HFFc6 (cell line): ENCODE data around the gene RGCC. TPM values are rescaled to one million over a fixed set of nuclear protein-coding genes. Genes with fewer than 3 reads are reported as not detected.
A peak's percentile ranks its signal among the peaks of the same experiment; 100 is the strongest.

Source experiments
- DNase-seq: peaks from one replicate; pipeline ENCODE4 v3.0.0-alpha.2; 2018
- H3K27ac Mint-ChIP-seq: 2 replicates; pipeline ENCODE4 v1.8.0; 2020; ENCODE audit warnings: mild to moderate bottlenecking, mixed read lengths
- H3K27me3 Mint-ChIP-seq: 2 replicates; pipeline ENCODE4 v1.8.0; 2021; ENCODE audit warnings: mild to moderate bottlenecking, moderate library complexity, mixed read lengths; ENCODE audit not compliant: insufficient read depth
- H3K36me3 Mint-ChIP-seq: 2 replicates; pipeline ENCODE4 v1.8.0; 2021; ENCODE audit warnings: low read depth, mixed read lengths
- H3K4me1 Mint-ChIP-seq: 2 replicates; pipeline ENCODE4 v1.8.0; 2020; ENCODE audit warnings: low read depth, mixed read lengths
- H3K4me3 Mint-ChIP-seq: 2 replicates; pipeline ENCODE4 v1.8.0; 2020; ENCODE audit warnings: mild to moderate bottlenecking, moderate library complexity, mixed read lengths
- H3K9me3 Mint-ChIP-seq: 2 replicates; pipeline ENCODE4 v1.8.0; 2020; ENCODE audit warnings: mild to moderate bottlenecking, mixed read lengths
- total RNA-seq, 6 experiments: library from RNA; stranded (reverse); fragmentation: NEBNext Ultra II Directional; extraction: Animal tissue kit (Norgen Biotek cat#: 25700); gene quantifications; 2 replicates in 1 of 6; 3 replicates in 5 of 6; pipeline ENCODE4 v1.2.3, GENCODE V29; 2021
- TF ChIP-seq, protein P1 (sequence below): fragments of 200-600 bp; sonication (generic); IDR thresholded peaks from 2 replicates; pipeline ENCODE4 v1.5.0; 2021; ENCODE audit warnings: antibody characterized with exemption, mild to moderate bottlenecking

RGCC gene
- total RNA-seq, 6 experiments from 2014 or later: 0.43 TPM; not detected in 5

GRCh38 chr13:41491436-41491835 is 34.1 kb downstream of the RGCC start:
- DNase-seq: no peak
- Mint-ChIP-seq H3K4me3 (no peak overlapping the region), H3K27ac (no peak overlapping the region), H3K36me3 (no peaks in the 10 kb centered on the region; the same call in 1 of the 2 replicates), H3K4me1 (peaks cover 4% of the 10 kb centered on the region), H3K9me3 (no peaks in the 10 kb centered on the region; the same call in 1 of the 2 replicates), H3K27me3 (peaks cover 16% of the 10 kb centered on the region)
- TF ChIP-seq, protein P1, sequence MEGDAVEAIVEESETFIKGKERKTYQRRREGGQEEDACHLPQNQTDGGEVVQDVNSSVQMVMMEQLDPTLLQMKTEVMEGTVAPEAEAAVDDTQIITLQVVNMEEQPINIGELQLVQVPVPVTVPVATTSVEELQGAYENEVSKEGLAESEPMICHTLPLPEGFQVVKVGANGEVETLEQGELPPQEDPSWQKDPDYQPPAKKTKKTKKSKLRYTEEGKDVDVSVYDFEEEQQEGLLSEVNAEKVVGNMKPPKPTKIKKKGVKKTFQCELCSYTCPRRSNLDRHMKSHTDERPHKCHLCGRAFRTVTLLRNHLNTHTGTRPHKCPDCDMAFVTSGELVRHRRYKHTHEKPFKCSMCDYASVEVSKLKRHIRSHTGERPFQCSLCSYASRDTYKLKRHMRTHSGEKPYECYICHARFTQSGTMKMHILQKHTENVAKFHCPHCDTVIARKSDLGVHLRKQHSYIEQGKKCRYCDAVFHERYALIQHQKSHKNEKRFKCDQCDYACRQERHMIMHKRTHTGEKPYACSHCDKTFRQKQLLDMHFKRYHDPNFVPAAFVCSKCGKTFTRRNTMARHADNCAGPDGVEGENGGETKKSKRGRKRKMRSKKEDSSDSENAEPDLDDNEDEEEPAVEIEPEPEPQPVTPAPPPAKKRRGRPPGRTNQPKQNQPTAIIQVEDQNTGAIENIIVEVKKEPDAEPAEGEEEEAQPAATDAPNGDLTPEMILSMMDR: no peak

- Mint-ChIP-seq H3K9me3 (no peaks in the 10 kb centered on the region; the same call in 1 of the 2 replicates), H3K4me1 (peaks cover 10% of the 10 kb centered on the region), H3K4me3 (no peak overlapping the region), H3K27me3 (peaks cover 15% of the 10 kb centered on the region), H3K36me3 (no peaks in the 10 kb centered on the region), H3K27ac (no peak overlapping the region)
- TF ChIP-seq, protein P1: no peak
- DNase-seq: no peak
These were observed 35.3 kb downstream of the RGCC start for GRCh38 chr13:41492432-41493260.

DNA sequence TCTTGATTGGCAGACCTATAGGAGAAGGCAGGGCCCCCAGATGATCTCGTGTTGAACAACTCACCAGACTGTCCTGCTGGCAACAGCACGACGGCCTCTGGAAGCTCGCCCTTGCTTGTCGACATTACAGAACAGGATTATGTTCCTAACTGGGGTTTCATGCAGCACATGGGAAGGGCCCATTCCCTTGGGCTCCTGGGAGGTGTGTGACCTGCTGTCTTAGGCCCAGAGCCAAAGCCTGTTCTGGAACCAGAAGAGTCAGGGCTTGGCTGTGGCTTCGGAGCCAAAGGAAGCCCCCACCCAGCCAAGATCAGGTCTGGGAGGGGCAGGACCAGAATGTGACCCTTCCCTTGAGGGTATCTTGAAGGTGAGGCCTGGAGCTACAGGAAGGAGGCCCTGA is 36.9 kb downstream of the RGCC start:
- Mint-ChIP-seq H3K9me3 (no peaks in the 10 kb centered on the region; the same call in 1 of the 2 replicates), H3K4me1 (peaks cover 10% of the 10 kb centered on the region), H3K27ac (no peak overlapping the region), H3K36me3 (no peaks in the 10 kb centered on the region), H3K27me3 (peaks cover 11% of the 10 kb centered on the region), H3K4me3 (no peak overlapping the region)
- TF ChIP-seq, protein P1: no peak
- no peak for DNase-seq

GRCh38 chr13:41495044-41495443 is 37.7 kb downstream of the RGCC start:
- no peak for DNase-seq
- Mint-ChIP-seq H3K4me3 (no peak overlapping the region), H3K9me3 (no peaks in the 10 kb centered on the region; the same call in 1 of the 2 replicates), H3K27ac (no peak overlapping the region), H3K4me1 (peaks cover 10% of the 10 kb centered on the region), H3K27me3 (peaks cover 14% of the 10 kb centered on the region), H3K36me3 (no peaks in the 10 kb centered on the region)
- TF ChIP-seq, protein P1: no peak

DNA sequence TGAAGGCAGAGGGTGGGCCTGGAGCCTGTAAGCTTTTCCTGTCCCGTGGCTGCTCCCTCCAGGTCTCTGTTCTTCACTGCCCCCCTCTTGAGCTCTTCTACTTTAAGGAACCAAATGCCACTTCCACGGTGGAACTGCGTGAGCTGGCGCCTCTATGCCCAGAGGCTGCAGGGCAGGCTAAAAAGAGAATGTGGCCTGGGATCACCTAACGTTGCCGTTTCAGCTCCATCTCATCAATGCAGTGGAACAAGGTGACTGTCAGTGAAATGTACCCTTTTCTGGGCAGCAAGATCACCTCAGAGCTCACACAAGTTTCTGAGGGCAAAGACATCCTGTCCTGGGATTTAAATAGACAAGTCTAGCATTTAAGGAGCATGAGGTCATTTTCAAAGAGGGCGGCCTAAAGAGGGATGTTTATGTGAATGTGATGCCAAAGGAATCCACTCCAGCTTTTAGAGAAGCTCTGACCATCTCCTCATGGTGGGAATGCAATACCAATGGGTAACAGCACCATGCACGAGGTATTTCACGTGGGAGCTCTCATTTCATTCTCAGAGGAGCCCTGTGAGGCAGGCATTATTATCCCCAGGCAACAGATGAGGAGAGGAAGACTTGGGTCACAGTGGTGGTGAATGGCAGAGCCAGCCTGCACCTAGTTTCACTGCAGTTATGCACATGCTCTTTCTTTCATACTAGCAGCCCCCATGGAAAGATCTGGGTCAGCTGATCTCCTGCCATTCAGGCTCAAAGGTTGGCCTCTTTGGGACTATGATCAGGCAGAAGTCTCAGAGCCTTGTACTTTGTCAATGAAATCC is 39.3 kb downstream of the RGCC start:
- no peak overlapping the region; the same call in 1 of the 2 replicates for H3K27ac Mint-ChIP-seq
- H3K4me1 Mint-ChIP-seq: peaks cover 17% of the 10 kb centered on the region
- no peaks in the 10 kb centered on the region for H3K36me3 Mint-ChIP-seq
- no peaks in the 10 kb centered on the region for H3K9me3 Mint-ChIP-seq
- H3K4me3 Mint-ChIP-seq: no peak overlapping the region
- DNase-seq: peak; percentile 66
- peaks cover 18% of the 10 kb centered on the region for H3K27me3 Mint-ChIP-seq
- TF ChIP-seq, protein P1: no peak
